ENCODE data around the gene CCNE1. TPM values are rescaled to one million over a fixed set of nuclear protein-coding genes. Genes with fewer than 3 reads are reported as not detected.

The CCNE1 gene
- total and polyA plus RNA-seq, 4 donors, result 6.3 to 9.9 (median 7.8) TPM

GRCh38 chr19:29851769-29852521 is 40.2 kb downstream of the CCNE1 start:
- Histone ChIP-seq H3K9me3 (ENCODE audit: control insufficient read depth, insufficient read depth, low read length) (no peaks in the 10 kb centered on the region), H3K27me3 (ENCODE audit: control insufficient read depth, insufficient read depth, low read length) (peaks cover 2% of the 10 kb centered on the region), H3K27ac (ENCODE audit: low read depth, low read length) (no peak overlapping the region), H3K36me3 (ENCODE audit: control insufficient read depth, insufficient read depth, low read length) (no peaks in the 10 kb centered on the region), H3K4me1 (ENCODE audit: control insufficient read depth, insufficient read depth, low read length) (peaks cover 8% of the 10 kb centered on the region), H3K4me3 (ENCODE audit: low read depth, low read length) (no peak overlapping the region)
- 100% methylated on average over 1 of the region's 3 CpGs for WGBS (ENCODE audit: insufficient coverage)
- no peak for DNase-seq (ENCODE audit: low read depth in 4 of 6, low spot score in 6 of 6)

GRCh38 chr19:29854033-29854432 is 42.2 kb downstream of the CCNE1 start:
- Histone ChIP-seq H3K4me3 (ENCODE audit: low read depth, low read length) (no peak overlapping the region), H3K9me3 (ENCODE audit: control insufficient read depth, insufficient read depth, low read length) (no peaks in the 10 kb centered on the region), H3K4me1 (ENCODE audit: control insufficient read depth, insufficient read depth, low read length) (peaks cover 12% of the 10 kb centered on the region), H3K27me3 (ENCODE audit: control insufficient read depth, insufficient read depth, low read length) (peaks cover 5% of the 10 kb centered on the region), H3K36me3 (ENCODE audit: control insufficient read depth, insufficient read depth, low read length) (no peaks in the 10 kb centered on the region), H3K27ac (ENCODE audit: low read depth, low read length) (no peak overlapping the region)
- 100% methylated on average over 2 of the region's 6 CpGs for WGBS (ENCODE audit: insufficient coverage)
- no peak for DNase-seq (ENCODE audit: low read depth in 4 of 6, low spot score in 6 of 6)

- H3K27ac ChIP-seq (ENCODE audit: low read depth, low read length), result no peak overlapping the region
- peaks cover 3% of the 10 kb centered on the region for H3K27me3 ChIP-seq (ENCODE audit: control insufficient read depth, insufficient read depth, low read length)
- no peak for DNase-seq (ENCODE audit: low read depth in 4 of 6, low spot score in 6 of 6)
- WGBS (ENCODE audit: insufficient coverage), result 80% methylated on average over 2 of the region's 4 CpGs
- H3K4me1 ChIP-seq (ENCODE audit: control insufficient read depth, insufficient read depth, low read length), result peaks cover 12% of the 10 kb centered on the region
- no peaks in the 10 kb centered on the region for H3K9me3 ChIP-seq (ENCODE audit: control insufficient read depth, insufficient read depth, low read length)
- no peak overlapping the region for H3K4me3 ChIP-seq (ENCODE audit: low read depth, low read length)
- no peaks in the 10 kb centered on the region for H3K36me3 ChIP-seq (ENCODE audit: control insufficient read depth, insufficient read depth, low read length)
These were observed 43.3 kb downstream of the CCNE1 start for GRCh38 chr19:29855087-29855486.

- no peak overlapping the region for H3K4me3 ChIP-seq (ENCODE audit: low read depth, low read length)
- DNase-seq (ENCODE audit: low read depth in 4 of 6, low spot score in 6 of 6), result peak in 2 of 6 donors; percentile 52 to 76
- H3K27me3 ChIP-seq (ENCODE audit: control insufficient read depth, insufficient read depth, low read length), result peaks cover 3% of the 10 kb centered on the region
- no peaks in the 10 kb centered on the region for H3K36me3 ChIP-seq (ENCODE audit: control insufficient read depth, insufficient read depth, low read length)
- no peaks in the 10 kb centered on the region for H3K9me3 ChIP-seq (ENCODE audit: control insufficient read depth, insufficient read depth, low read length)
- H3K27ac ChIP-seq (ENCODE audit: low read depth, low read length), result no peak overlapping the region
- WGBS (ENCODE audit: insufficient coverage), result 20% methylated on average over 3 of the region's 20 CpGs
- H3K4me1 ChIP-seq (ENCODE audit: control insufficient read depth, insufficient read depth, low read length), result peaks cover 12% of the 10 kb centered on the region
These were observed 44.1 kb downstream of the CCNE1 start for GRCh38 chr19:29855741-29856500.

GRCh38 chr19:29858000-29858596 is 46.3 kb downstream of the CCNE1 start:
- H3K27ac ChIP-seq (ENCODE audit: low read depth, low read length), result no peak overlapping the region
- 45% methylated on average over 5 of the region's 9 CpGs for WGBS (ENCODE audit: insufficient coverage)
- no peak overlapping the region for H3K4me3 ChIP-seq (ENCODE audit: low read depth, low read length)
- no peaks in the 10 kb centered on the region for H3K9me3 ChIP-seq (ENCODE audit: control insufficient read depth, insufficient read depth, low read length)
- H3K27me3 ChIP-seq (ENCODE audit: control insufficient read depth, insufficient read depth, low read length), result peaks cover 3% of the 10 kb centered on the region
- no peak for DNase-seq (ENCODE audit: low read depth in 4 of 6, low spot score in 6 of 6)
- H3K4me1 ChIP-seq (ENCODE audit: control insufficient read depth, insufficient read depth, low read length), result peaks cover 12% of the 10 kb centered on the region
- no peaks in the 10 kb centered on the region for H3K36me3 ChIP-seq (ENCODE audit: control insufficient read depth, insufficient read depth, low read length)

- Histone ChIP-seq H3K36me3 (ENCODE audit: control insufficient read depth, insufficient read depth, low read length) (no peaks in the 10 kb centered on the region), H3K4me1 (ENCODE audit: control insufficient read depth, insufficient read depth, low read length) (peaks cover 12% of the 10 kb centered on the region), H3K9me3 (ENCODE audit: control insufficient read depth, insufficient read depth, low read length) (no peaks in the 10 kb centered on the region), H3K27ac (ENCODE audit: low read depth, low read length) (no peak overlapping the region), H3K4me3 (ENCODE audit: low read depth, low read length) (no peak overlapping the region), H3K27me3 (ENCODE audit: control insufficient read depth, insufficient read depth, low read length) (peaks cover 3% of the 10 kb centered on the region)
- 47% methylated on average over 13 of the region's 13 CpGs for WGBS (ENCODE audit: insufficient coverage)
- DNase-seq (ENCODE audit: low read depth in 4 of 6, low spot score in 6 of 6), result no peak
These were observed 46.8 kb downstream of the CCNE1 start for GRCh38 chr19:29858621-29859020.

- Histone ChIP-seq H3K9me3 (ENCODE audit: control insufficient read depth, insufficient read depth, low read length) (no peaks in the 10 kb centered on the region), H3K36me3 (ENCODE audit: control insufficient read depth, insufficient read depth, low read length) (no peaks in the 10 kb centered on the region), H3K27ac (ENCODE audit: low read depth, low read length) (no peak overlapping the region), H3K27me3 (ENCODE audit: control insufficient read depth, insufficient read depth, low read length) (peaks cover 3% of the 10 kb centered on the region), H3K4me1 (ENCODE audit: control insufficient read depth, insufficient read depth, low read length) (peaks cover 12% of the 10 kb centered on the region), H3K4me3 (ENCODE audit: low read depth, low read length) (no peak overlapping the region)
- DNase-seq (ENCODE audit: low read depth in 4 of 6, low spot score in 6 of 6), result no peak
- 75% methylated on average over 3 of the region's 3 CpGs for WGBS (ENCODE audit: insufficient coverage)
These were observed 48.7 kb downstream of the CCNE1 start for GRCh38 chr19:29860492-29860891.

- 89% methylated on average over 7 of the region's 7 CpGs for WGBS (ENCODE audit: insufficient coverage)
- Histone ChIP-seq H3K36me3 (ENCODE audit: control insufficient read depth, insufficient read depth, low read length) (no peaks in the 10 kb centered on the region), H3K27ac (ENCODE audit: low read depth, low read length) (no peak overlapping the region), H3K27me3 (ENCODE audit: control insufficient read depth, insufficient read depth, low read length) (peaks cover 3% of the 10 kb centered on the region), H3K9me3 (ENCODE audit: control insufficient read depth, insufficient read depth, low read length) (no peaks in the 10 kb centered on the region), H3K4me1 (ENCODE audit: control insufficient read depth, insufficient read depth, low read length) (peaks cover 4% of the 10 kb centered on the region), H3K4me3 (ENCODE audit: low read depth, low read length) (no peak overlapping the region)
- DNase-seq (ENCODE audit: low read depth in 4 of 6, low spot score in 6 of 6), result no peak
These were observed 49.8 kb downstream of the CCNE1 start for GRCh38 chr19:29861574-29861973.

GRCh38 chr19:29866011-29866410 is 54.2 kb downstream of the CCNE1 start:
- no peak for DNase-seq (ENCODE audit: low read depth in 4 of 6, low spot score in 6 of 6)
- 83% methylated on average over 4 of the region's 5 CpGs for WGBS (ENCODE audit: insufficient coverage)
- Histone ChIP-seq H3K9me3 (ENCODE audit: control insufficient read depth, insufficient read depth, low read length) (peaks cover 1% of the 10 kb centered on the region), H3K36me3 (ENCODE audit: control insufficient read depth, insufficient read depth, low read length) (no peaks in the 10 kb centered on the region), H3K27me3 (ENCODE audit: control insufficient read depth, insufficient read depth, low read length) (no peaks in the 10 kb centered on the region), H3K27ac (ENCODE audit: low read depth, low read length) (no peak overlapping the region), H3K4me3 (ENCODE audit: low read depth, low read length) (no peak overlapping the region), H3K4me1 (ENCODE audit: control insufficient read depth, insufficient read depth, low read length) (no peaks in the 10 kb centered on the region)
